HepG2 (cell line): ENCODE data around the gene JAKMIP2. TPM values are rescaled to one million over a fixed set of nuclear protein-coding genes. Genes with fewer than 3 reads are reported as not detected.

Experiments
- ATAC-seq: fragments of 200-7000 bp; cut with Tn5 transposase; 3 replicates; pipeline ENCODE4 v1.9.1; 2020; ENCODE audit warnings: mild to moderate bottlenecking, moderate library complexity
- BruUV-seq: library from RNA; stranded (reverse); fragments of 400-500 nt; replicated peaks from 2 replicates; lab custom pipeline; 2021; lab: Mats Ljungman, UMichigan
- CTCF ChIA-PET: fragments of 300-600 bp; formaldehyde crosslinking; extraction: SDS; loops from one replicate; lab custom pipeline; 2021; ENCODE audit warnings: low total read pairs, inconsistent platforms, low intra/inter-chr PET ratio; lab: Yijun Ruan, JAX
- POLR2A ChIA-PET: fragments of 350-600 bp; sonication (Branson Sonifier 250); formaldehyde crosslinking; loops from one replicate; lab custom pipeline; 2020; ENCODE audit warnings: antibody characterized with exemption, inconsistent platforms; lab: Yijun Ruan, JAX
- DNase-seq: peaks from one replicate; pipeline ENCODE4 v3.0.0-alpha.2; 2015; ENCODE audit warnings: low spot score
- FAIRE-seq: peaks from 3 replicates; lab custom pipeline; 2011; peaks lifted over from hg19 to GRCh38; lab: Jason Lieb, UNC
- H2AFZ ChIP-seq: one replicate; pipeline ENCODE4 v1.6.1; 2011; ENCODE audit warnings: low read length, inconsistent platforms
- H3K27ac ChIP-seq: fragments of 300-600 bp; 3 replicates; pipeline ENCODE4 v1.8.0; 2011; ENCODE audit warnings: mixed run types, mild to moderate bottlenecking, mixed read lengths, low read length, inconsistent platforms; ENCODE audit not compliant: insufficient read depth; ENCODE audit errors: extremely low read length
- H3K27me3 ChIP-seq, 2 experiments: fragments of 200-600 bp in 1 of 2; 2 replicates in 1 of 2; 3 replicates in 1 of 2; pipeline versions ENCODE4 v1.6.0 to v1.8.0; 2011; ENCODE audit warnings: low read length in 2 of 2, mild to moderate bottlenecking in 2 of 2, moderate library complexity in 2 of 2, inconsistent platforms in 1 of 2; ENCODE audit not compliant: insufficient read depth in 2 of 2, control insufficient read depth in 1 of 2
- H3K36me3 ChIP-seq, 2 experiments: fragments of 200-600 bp in 1 of 2; replicated peaks in 1 of 2; 2 replicates in 1 of 2; 3 replicates in 1 of 2; pipeline versions ENCODE4 v1.5.1 to v1.8.0; 2011; ENCODE audit warnings: low read length in 2 of 2, inconsistent platforms in 1 of 2; ENCODE audit not compliant: insufficient read depth in 2 of 2, control insufficient read depth in 1 of 2
- H3K4me1 ChIP-seq: 2 replicates; pipeline ENCODE4 v1.5.1; 2012; ENCODE audit warnings: low read length, inconsistent platforms; ENCODE audit not compliant: insufficient read depth
- H3K4me2 ChIP-seq: 2 replicates; pipeline ENCODE4 v1.6.0; 2011; ENCODE audit warnings: low read depth, low read length, inconsistent platforms
- H3K4me3 ChIP-seq, 3 experiments: fragments of 200-600 bp in 1 of 3; sonication (generic), shearing (Covaris generic) in 1 of 3; replicated peaks in 1 of 3; 2 replicates each; pipeline ENCODE4 v1.5.1; 2011 to 2016; ENCODE audit warnings: low read length in 3 of 3, inconsistent platforms in 2 of 3, low read depth in 2 of 3, mild to moderate bottlenecking in 2 of 3, control low read depth in 1 of 3, mixed read lengths in 1 of 3; ENCODE audit not compliant: insufficient read depth in 1 of 3
- H3K79me2 ChIP-seq: one replicate; pipeline ENCODE4 v1.6.1; 2011; ENCODE audit warnings: low read length, inconsistent platforms; ENCODE audit not compliant: insufficient read depth
- H3K9ac ChIP-seq: 2 replicates; pipeline ENCODE4 v1.6.0; 2011; ENCODE audit warnings: mild to moderate bottlenecking, low read depth, low read length, inconsistent platforms; ENCODE audit not compliant: insufficient read depth
- H3K9me3 ChIP-seq: 2 replicates; pipeline ENCODE4 v1.5.1; 2012; ENCODE audit warnings: mild to moderate bottlenecking, low read length
- H4K20me1 ChIP-seq: 2 replicates; pipeline ENCODE4 v1.6.0; 2011; ENCODE audit warnings: inconsistent platforms, mild to moderate bottlenecking, low read length, moderate library complexity; ENCODE audit not compliant: insufficient read depth
- DNMT1 ChIP-seq: sonication (generic); formaldehyde crosslinking; IDR thresholded peaks from 2 replicates; pipeline ENCODE4 v1.5.1; 2020; ENCODE audit warnings: mild to moderate bottlenecking, missing genetic modification reagents
- EED ChIP-seq: sonication (generic); formaldehyde crosslinking; IDR thresholded peaks from 2 replicates; pipeline ENCODE4 v1.5.0; 2020; ENCODE audit warnings: mild to moderate bottlenecking, missing genetic modification reagents
- ZNF138 ChIP-seq: sonication (generic); formaldehyde crosslinking; IDR thresholded peaks from 2 replicates; pipeline ENCODE4 v1.5.0; 2020; ENCODE audit warnings: mild to moderate bottlenecking, low read depth, missing genetic modification reagents
- ZSCAN5A ChIP-seq: sonication (generic); formaldehyde crosslinking; IDR thresholded peaks from 2 replicates; pipeline ENCODE4 v1.8.0; 2022; ENCODE audit warnings: mild to moderate bottlenecking, missing genetic modification reagents, borderline replicate concordance
- WGBS: methylation state at CpG from one replicate; pipeline ENCODE4 v1.1.6; 2017; ENCODE audit warnings: low lambda C conversion rate; 5-methylcytosine and 5-hydroxymethylcytosine counted together
- in situ Hi-C: cut with HindIII; loops from 2 replicates; pipeline ENCODE4 v1.10.0; 2017; ENCODE audit warnings: low pct_unique_long_range_greater_than_20kb; ENCODE audit not compliant: extremely low pct_ligation_motif_present
- intact Hi-C: fragments of 100-400 bp; cut with micrococcal nuclease; formaldehyde crosslinking; loops from one replicate; pipeline ENCODE4 v1.10.0; 2022; ENCODE audit not compliant: unreplicated experiment
- polyA plus RNA-seq, 8 experiments: library from polyadenylated mRNA; depleted of rRNA in 3 of 8; stranded (reverse) in 7 of 8; unstranded in 1 of 8; fragments of >200 nt; fragmentation: Illumina TruSeq in 4 of 8; extraction: Trizol in 4 of 8; gene quantifications; 2 replicates each; pipeline versions ENCODE4 v1.2.1 to v1.2.3, GENCODE V29; 2011 to 2016; ENCODE audit warnings: low read depth in 4 of 8, missing spikeins in 1 of 8, mixed read lengths in 1 of 8; ENCODE audit not compliant: insufficient read depth in 1 of 8
- total RNA-seq, 5 experiments: library from RNA; depleted of rRNA; stranded (reverse); fragments of >200 nt; fragmentation: Illumina TruSeq; extraction: Trizol; gene quantifications; 2 replicates each; pipeline ENCODE4 v1.2.3, GENCODE V29; 2016; ENCODE audit warnings: low read depth in 1 of 5
- TF ChIP-seq, protein P1 (sequence below): sonication (generic); formaldehyde crosslinking; conservative IDR thresholded peaks from 2 replicates; pipeline ENCODE4 v1.5.0; 2020; ENCODE audit warnings: missing genetic modification reagents

Gene JAKMIP2
- total and polyA plus RNA-seq, 2 of the 13 experiments (the other 11 are each of a cell fraction or from before 2014, with no cell fraction given) = 0.04 to 2.1 TPM

- TF ChIP-seq, protein P1, sequence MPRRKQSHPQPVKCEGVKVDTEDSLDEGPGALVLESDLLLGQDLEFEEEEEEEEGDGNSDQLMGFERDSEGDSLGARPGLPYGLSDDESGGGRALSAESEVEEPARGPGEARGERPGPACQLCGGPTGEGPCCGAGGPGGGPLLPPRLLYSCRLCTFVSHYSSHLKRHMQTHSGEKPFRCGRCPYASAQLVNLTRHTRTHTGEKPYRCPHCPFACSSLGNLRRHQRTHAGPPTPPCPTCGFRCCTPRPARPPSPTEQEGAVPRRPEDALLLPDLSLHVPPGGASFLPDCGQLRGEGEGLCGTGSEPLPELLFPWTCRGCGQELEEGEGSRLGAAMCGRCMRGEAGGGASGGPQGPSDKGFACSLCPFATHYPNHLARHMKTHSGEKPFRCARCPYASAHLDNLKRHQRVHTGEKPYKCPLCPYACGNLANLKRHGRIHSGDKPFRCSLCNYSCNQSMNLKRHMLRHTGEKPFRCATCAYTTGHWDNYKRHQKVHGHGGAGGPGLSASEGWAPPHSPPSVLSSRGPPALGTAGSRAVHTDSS = no peak
- no peak for TF ChIP-seq ZSCAN5A
Observed at GRCh38 chr5:147601652-147602051, 180.9 kb downstream of the JAKMIP2 start (continued).

DNA sequence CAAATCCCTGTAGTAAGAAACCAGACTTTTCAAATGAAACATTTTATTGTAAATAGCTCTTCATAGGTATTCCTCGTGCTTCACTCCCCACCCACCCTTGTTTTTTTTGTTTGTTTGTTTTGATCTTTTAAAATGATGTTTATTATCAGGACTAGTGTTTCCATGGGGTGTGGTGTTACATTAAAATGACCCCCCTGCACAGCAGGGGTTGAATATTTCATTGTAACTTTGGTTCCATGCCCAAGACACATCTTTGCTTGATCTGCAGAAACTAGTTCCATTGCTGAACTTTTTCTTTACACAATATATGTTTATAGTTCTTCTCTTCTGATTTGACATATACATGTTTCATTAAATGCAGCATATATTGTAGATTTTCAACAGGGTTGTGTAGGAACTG is 191.4 kb downstream of the JAKMIP2 start:
- TF ChIP-seq DNMT1 (CRISPR knock-in tag) = no peak
- no peak for TF ChIP-seq ZNF138 (CRISPR knock-in tag)
- no peak for TF ChIP-seq EED (CRISPR knock-in tag)
- Histone ChIP-seq H3K36me3 (no peaks in the 10 kb centered on the region), H3K27ac (no peak overlapping the region), H3K27me3 (no peaks in the 10 kb centered on the region; a peak in 1 of 5 replicates), H3K4me1 (no peaks in the 10 kb centered on the region), H3K9ac (no peak overlapping the region), H4K20me1 (no peaks in the 10 kb centered on the region), H3K4me3 (no peak overlapping the region), H3K79me2 (no peaks in the 10 kb centered on the region), H3K9me3 (no peaks in the 10 kb centered on the region), H2AFZ (no peak overlapping the region), H3K4me2 (no peak overlapping the region)
- no TSS peak for BruUV-seq
- intact Hi-C loops (no loop called here), in situ Hi-C loops (no loop called here)
- WGBS = 14% methylated on average over 1 of the region's 1 CpG
- POLR2A ChIA-PET = no interaction called here
- FAIRE-seq (no peak), ATAC-seq (no peak), DNase-seq (no peak)
- CTCF ChIA-PET = no interaction called here
